Esophagus squamous epithelium (tissue), 5 donors: ENCODE results near the gene PIGH. TPM values are rescaled to one million over a fixed set of nuclear protein-coding genes. Genes with fewer than 3 reads are reported as not detected.

Source experiments
- DNase-seq: peaks from one replicate; lab custom pipeline; 2025; lab: John Stamatoyannopoulos, UW
- H3K27ac ChIP-seq, 4 donors: fragments of 200-600 bp; sonication (generic); one replicate each; pipeline ENCODE4 v1.5.1; 2016 to 2019; ENCODE audit warnings: mild to moderate bottlenecking in 1 of 4
- H3K27me3 ChIP-seq, 4 donors: fragments of 200-600 bp; sonication (generic); 1 replicate in 3 of 4; 2 replicates in 1 of 4; pipeline versions ENCODE4 v1.5.1 to v1.6.0; 2017 to 2021; ENCODE audit warnings: antibody characterized with exemption in 1 of 4
- H3K36me3 ChIP-seq, 3 donors: fragments of 200-600 bp; sonication (generic); one replicate each; pipeline ENCODE4 v1.5.1; 2016 to 2019
- H3K4me1 ChIP-seq, 3 donors: fragments of 200-600 bp; sonication (generic); one replicate each; pipeline ENCODE4 v1.5.1; 2017 to 2019
- H3K4me3 ChIP-seq, 4 donors: fragments of 200-600 bp; sonication (generic); 1 replicate in 3 of 4; 2 replicates in 1 of 4; pipeline ENCODE4 v1.5.1; 2016 to 2019; ENCODE audit warnings: mild to moderate bottlenecking in 2 of 4, moderate library complexity in 1 of 4
- H3K9me3 ChIP-seq, 3 donors: fragments of 200-600 bp; sonication (generic); one replicate each; pipeline ENCODE4 v1.5.1; 2016 to 2019
- CTCF ChIP-seq, 6 experiments: fragments of 450-650 bp in 4 of 6; fragments of 200-600 bp in 2 of 6; sonication (generic) in 2 of 6; IDR thresholded peaks; one replicate each; pipeline ENCODE4 v1.5.1; 2016 to 2019; ENCODE audit warnings: antibody characterized with exemption in 6 of 6, mild to moderate bottlenecking in 4 of 6, moderate library complexity in 4 of 6
- POLR2A ChIP-seq, 4 donors: fragments of 450-650 bp; IDR thresholded peaks; one replicate each; pipeline ENCODE4 v1.6.1; 2017; ENCODE audit warnings: antibody characterized with exemption in 4 of 4, mild to moderate bottlenecking in 4 of 4, moderate library complexity in 3 of 4
- WGBS, 2 donors: methylation state at CpG; one replicate each; pipeline ENCODE4 v1.1.5; 2018; 5-methylcytosine and 5-hydroxymethylcytosine counted together
- intact Hi-C: fragments of 100-400 bp; cut with DNase I; formaldehyde crosslinking; loops from one replicate; pipeline ENCODE4 v1.15.0; 2022
- total RNA-seq, 4 donors: library from RNA; depleted of rRNA; stranded (reverse); fragments of >200 nt; gene quantifications; one replicate each; pipeline ENCODE4 v1.1.0, GENCODE V29; 2016
- donor health status: DM: yes; HTN: yes; CAD: no.

Gene PIGH
- total RNA-seq, 4 donors from 2014 or later = 17.0 to 34.0 (median 21.0) TPM

GRCh38 chr14:67556671-67557070 is 43.4 kb downstream of the PIGH start:
- DNase-seq = no peak
- H3K27ac ChIP-seq = no peak overlapping the region
- no peak for TF ChIP-seq POLR2A (IDR thresholded peaks at IDR 0.05)
- no peak for TF ChIP-seq CTCF (IDR thresholded peaks at IDR 0.05)
- H3K4me1 ChIP-seq = peaks cover 0 to 7% (median 0%) of the 10 kb centered on the region in 3 donors
- no peak overlapping the region for H3K4me3 ChIP-seq
- 86 to 95% methylated on average over 2 of the region's 2 CpGs for WGBS, 2 donors
- peaks cover 0 to 5% (median 0%) of the 10 kb centered on the region in 3 donors for H3K36me3 ChIP-seq
- no peaks in the 10 kb centered on the region for H3K9me3 ChIP-seq
- no peaks in the 10 kb centered on the region for H3K27me3 ChIP-seq
- intact Hi-C loops = no loop called here

- no peaks in the 10 kb centered on the region for H3K9me3 ChIP-seq
These were observed 44.5 kb downstream of the PIGH start for GRCh38 chr14:67555518-67556090.

GRCh38 chr14:67554341-67554740 is 45.7 kb downstream of the PIGH start:
- no peaks in the 10 kb centered on the region for H3K9me3 ChIP-seq
- 81 to 90% methylated on average over 7 of the region's 7 CpGs for WGBS, 2 donors
- intact Hi-C loops = no loop called here
- H3K27me3 ChIP-seq = no peaks in the 10 kb centered on the region
- H3K4me3 ChIP-seq = no peak overlapping the region
- H3K27ac ChIP-seq = no peak overlapping the region
- peaks cover 0 to 7% (median 0%) of the 10 kb centered on the region in 3 donors for H3K4me1 ChIP-seq
- DNase-seq = no peak
- TF ChIP-seq POLR2A (IDR thresholded peaks at IDR 0.05) (no peak), CTCF (IDR thresholded peaks at IDR 0.05) (no peak)
- peaks cover 0 to 5% (median 0%) of the 10 kb centered on the region in 3 donors for H3K36me3 ChIP-seq

More at GRCh38 chr14:67555518-67556090, 44.5 kb downstream of the PIGH start:
- TF ChIP-seq CTCF (IDR thresholded peaks at IDR 0.05) (no peak), POLR2A (IDR thresholded peaks at IDR 0.05) (no peak)
- Histone ChIP-seq H3K27me3 (no peaks in the 10 kb centered on the region), H3K27ac (no peak overlapping the region), H3K4me1 (peaks cover 0 to 7% (median 0%) of the 10 kb centered on the region in 3 donors), H3K36me3 (peaks cover 0 to 5% (median 0%) of the 10 kb centered on the region in 3 donors), H3K4me3 (no peak overlapping the region)
- 81 to 89% methylated on average over 7 to 9 of the region's 11 CpGs for WGBS, 2 donors
- no peak for DNase-seq
- intact Hi-C loops = no loop called here

- TF ChIP-seq POLR2A (IDR thresholded peaks at IDR 0.05) (no peak), CTCF (IDR thresholded peaks at IDR 0.05) (no peak)
- no peaks in the 10 kb centered on the region for H3K27me3 ChIP-seq
- peaks cover 0 to 5% (median 0%) of the 10 kb centered on the region in 3 donors for H3K36me3 ChIP-seq
- peaks cover 0 to 2% (median 0%) of the 10 kb centered on the region in 3 donors for H3K4me1 ChIP-seq
- H3K27ac ChIP-seq = no peak overlapping the region
- DNase-seq = no peak
- H3K9me3 ChIP-seq = no peaks in the 10 kb centered on the region
- WGBS, 2 donors = 35 to 61% methylated on average over 2 to 3 of the region's 3 CpGs
- intact Hi-C loops = no loop called here
- no peak overlapping the region for H3K4me3 ChIP-seq
These were observed 46.5 kb downstream of the PIGH start for GRCh38 chr14:67553547-67553946.

GRCh38 chr14:67551940-67552339 is 48.1 kb downstream of the PIGH start:
- TF ChIP-seq CTCF (IDR thresholded peaks at IDR 0.05) = no peak
- no peak for TF ChIP-seq POLR2A (IDR thresholded peaks at IDR 0.05)
- no peaks in the 10 kb centered on the region for H3K9me3 ChIP-seq
- no peak for DNase-seq
- intact Hi-C loops = no loop called here
- no peak overlapping the region for H3K4me3 ChIP-seq
- H3K4me1 ChIP-seq = peaks cover 0 to 4% (median 0%) of the 10 kb centered on the region in 3 donors
- no peak overlapping the region for H3K27ac ChIP-seq
- H3K27me3 ChIP-seq = no peaks in the 10 kb centered on the region
- 93 to 100% methylated on average over 2 of the region's 3 CpGs for WGBS, 2 donors
- H3K36me3 ChIP-seq = no peaks in the 10 kb centered on the region
